ENCODE results near the gene ZBTB39. TPM values are rescaled to one million over a fixed set of nuclear protein-coding genes. Genes with fewer than 3 reads are reported as not detected.

ZBTB39 gene
- total and polyA plus RNA-seq, 2 of the 13 experiments (the other 11 are each of a cell fraction or from before 2014, with no cell fraction given) = 6.5 to 6.9 TPM

- TF ChIP-seq FOXO4 (CRISPR knock-in tag; conservative IDR thresholded peaks at IDR 0.05) = 0 out of 2 replicates have a peak, but pooled peaks have one; percentile 58
- TF ChIP-seq BATF2 (CRISPR knock-in tag; IDR thresholded peaks at IDR 0.05) = no peak
- TF ChIP-seq ZNF460 (CRISPR knock-in tag; IDR thresholded peaks at IDR 0.05; ENCODE audit: borderline replicate concordance) = no peak
- no peak for TF ChIP-seq ELF1 (CRISPR knock-in tag; IDR thresholded peaks at IDR 0.05)
- TF ChIP-seq FOXC1 (CRISPR knock-in tag; IDR thresholded peaks at IDR 0.05; ENCODE audit: borderline replicate concordance) = peak; percentile 50; the same call in 1 of the 2 replicates
- TF ChIP-seq ZNF326 (CRISPR knock-in tag; IDR thresholded peaks at IDR 0.05; ENCODE audit: borderline replicate concordance) = no peak
- TF ChIP-seq PTBP1 (IDR thresholded peaks at IDR 0.05; ENCODE audit: low read depth, low read length, poor library complexity, severe bottlenecking) = no peak
- TF ChIP-seq HDAC2 (CRISPR knock-in tag; IDR thresholded peaks at IDR 0.05) = 0 out of 2 replicates have a peak, but pooled peaks have one; percentile 43
- TF ChIP-seq SMAD1 (CRISPR knock-in tag; IDR thresholded peaks at IDR 0.05; ENCODE audit: borderline replicate concordance, low read depth) = no peak
- no peak for TF ChIP-seq ZNF510 (CRISPR knock-in tag; IDR thresholded peaks at IDR 0.05; ENCODE audit: low read depth)
- no peak for TF ChIP-seq KAT7 (CRISPR knock-in tag; IDR thresholded peaks at IDR 0.05; ENCODE audit: borderline replicate concordance)
- no peak for TF ChIP-seq ZBTB14 (CRISPR knock-in tag; IDR thresholded peaks at IDR 0.05)
- TF ChIP-seq GMEB2 (CRISPR knock-in tag; IDR thresholded peaks at IDR 0.05; ENCODE audit: low read depth) = no peak
- peak; percentile 41; the same call in 1 of the 2 replicates for TF ChIP-seq RXRB (CRISPR knock-in tag; IDR thresholded peaks at IDR 0.05; ENCODE audit: borderline replicate concordance)
- TF ChIP-seq SNAPC2 (CRISPR knock-in tag; IDR thresholded peaks at IDR 0.05) = no peak
- TF ChIP-seq TBP (CRISPR knock-in tag; IDR thresholded peaks at IDR 0.05) = no peak
- 0 out of 2 replicates have a peak, but pooled peaks have one; percentile 59 for TF ChIP-seq KLF6 (CRISPR knock-in tag; IDR thresholded peaks at IDR 0.05)
- TF ChIP-seq BCL6 (CRISPR knock-in tag; IDR thresholded peaks at IDR 0.05) = 0 out of 2 replicates have a peak, but pooled peaks have one; percentile 20
- TF ChIP-seq CBX1 (IDR thresholded peaks at IDR 0.05; ENCODE audit: low read depth) = no peak
- TF ChIP-seq HNF4A (CRISPR knock-in tag; IDR thresholded peaks at IDR 0.05) = peak; percentile 87
- TF ChIP-seq SNAI1 (CRISPR knock-in tag; IDR thresholded peaks at IDR 0.05; ENCODE audit: borderline replicate concordance) = no peak
- TF ChIP-seq AGO1 (IDR thresholded peaks at IDR 0.05; ENCODE audit: low read depth, low read length, poor library complexity, severe bottlenecking) = no peak
- no peak for TF ChIP-seq CBX5 (CRISPR knock-in tag; IDR thresholded peaks at IDR 0.05; ENCODE audit: borderline replicate concordance)
- TF ChIP-seq HNRNPL (IDR thresholded peaks at IDR 0.05; ENCODE audit: low read depth, low read length) = no peak
- no peak for TF ChIP-seq CHCHD3 (CRISPR knock-in tag; IDR thresholded peaks at IDR 0.05)
- no peak for TF ChIP-seq FOXK2 (IDR thresholded peaks at IDR 0.05)
- TF ChIP-seq ATF7-NPFF (CRISPR knock-in tag; IDR thresholded peaks at IDR 0.05; ENCODE audit: low read depth) = no peak
Measured at GRCh38 chr12:57049890-57050289, 43.5 kb upstream of the ZBTB39 start, which contains the start of gene MYO1A (continued).
